HepG2 (cell line): ENCODE measurements around the gene UBASH3A. TPM values are rescaled to one million over a fixed set of nuclear protein-coding genes. Genes with fewer than 3 reads are reported as not detected.

Experiments
- ELF3 ChIP-seq: IDR thresholded peaks from 2 replicates; pipeline ENCODE4 v1.6.1; 2016; ENCODE audit warnings: missing genetic modification reagents, missing compliant biosample characterization
- KAT2B ChIP-seq: fragments of 150-350 bp; IDR thresholded peaks from 2 replicates; pipeline ENCODE4 v1.6.1; 2014; ENCODE audit warnings: low read depth, low read length, borderline replicate concordance
- MYNN ChIP-seq: sonication (generic); formaldehyde crosslinking; IDR thresholded peaks from 2 replicates; pipeline ENCODE4 v1.4.0; 2020; ENCODE audit warnings: mild to moderate bottlenecking, low read depth, missing genetic modification reagents
- NONO ChIP-seq, 2 experiments: fragments of 450-650 bp in 1 of 2; sonication (generic) in 1 of 2; formaldehyde crosslinking in 1 of 2; IDR thresholded peaks in 1 of 2; conservative IDR thresholded peaks in 1 of 2; 2 replicates each; pipeline versions ENCODE4 v1.6.1 to v1.8.0; 2017 to 2022; ENCODE audit warnings: mild to moderate bottlenecking in 1 of 2, missing genetic modification reagents in 1 of 2, moderate library complexity in 1 of 2
- POGZ ChIP-seq: sonication (generic); formaldehyde crosslinking; IDR thresholded peaks from 2 replicates; pipeline ENCODE4 v1.4.0; 2020; ENCODE audit warnings: mild to moderate bottlenecking, missing genetic modification reagents
- TBX2 ChIP-seq: sonication (generic); formaldehyde crosslinking; IDR thresholded peaks from 2 replicates; pipeline ENCODE4 v1.5.0; 2020; ENCODE audit warnings: missing genetic modification reagents, mild to moderate bottlenecking, borderline replicate concordance
- ZNF230 ChIP-seq: sonication (generic); formaldehyde crosslinking; IDR thresholded peaks from 2 replicates; pipeline ENCODE4 v1.4.0; 2020; ENCODE audit warnings: mild to moderate bottlenecking, missing genetic modification reagents
- ZNF333 ChIP-seq: sonication (generic); formaldehyde crosslinking; IDR thresholded peaks from 2 replicates; pipeline ENCODE4 v1.4.0; 2020; ENCODE audit warnings: mild to moderate bottlenecking, missing genetic modification reagents, borderline replicate concordance
- ZNF382 ChIP-seq: sonication (generic); formaldehyde crosslinking; IDR thresholded peaks from 2 replicates; pipeline ENCODE4 v1.5.0; 2020; ENCODE audit warnings: missing genetic modification reagents, mild to moderate bottlenecking, borderline replicate concordance
- ZNF557 ChIP-seq: sonication (generic); formaldehyde crosslinking; IDR thresholded peaks from 2 replicates; pipeline ENCODE4 v1.4.0; 2020; ENCODE audit warnings: missing genetic modification reagents
- ZNF567 ChIP-seq: sonication (generic); formaldehyde crosslinking; IDR thresholded peaks from 2 replicates; pipeline ENCODE4 v1.8.1; 2023; ENCODE audit warnings: mild to moderate bottlenecking, missing genetic modification reagents, borderline replicate concordance
- ZNF572 ChIP-seq: sonication (generic); formaldehyde crosslinking; IDR thresholded peaks from 2 replicates; pipeline ENCODE4 v1.5.1; 2020; ENCODE audit warnings: mild to moderate bottlenecking, missing genetic modification reagents
- ZNF788 ChIP-seq: sonication (generic); formaldehyde crosslinking; IDR thresholded peaks from 2 replicates; pipeline ENCODE4 v1.5.0; 2020; ENCODE audit warnings: mild to moderate bottlenecking, missing genetic modification reagents, borderline replicate concordance
- polyA plus RNA-seq, 8 experiments: library from polyadenylated mRNA; depleted of rRNA in 3 of 8; stranded (reverse) in 7 of 8; unstranded in 1 of 8; fragments of >200 nt; fragmentation: Illumina TruSeq in 4 of 8; extraction: Trizol in 4 of 8; gene quantifications; 2 replicates each; pipeline versions ENCODE4 v1.2.1 to v1.2.3, GENCODE V29; 2011 to 2016; ENCODE audit warnings: low read depth in 4 of 8, missing spikeins in 1 of 8, mixed read lengths in 1 of 8; ENCODE audit not compliant: insufficient read depth in 1 of 8
- total RNA-seq, 5 experiments: library from RNA; depleted of rRNA; stranded (reverse); fragments of >200 nt; fragmentation: Illumina TruSeq; extraction: Trizol; gene quantifications; 2 replicates each; pipeline ENCODE4 v1.2.3, GENCODE V29; 2016; ENCODE audit warnings: low read depth in 1 of 5
- TF ChIP-seq, protein P1 (sequence below): sonication (generic); formaldehyde crosslinking; conservative IDR thresholded peaks from 2 replicates; pipeline ENCODE4 v1.4.0; 2020; ENCODE audit warnings: missing genetic modification reagents
- TF ChIP-seq, protein P2 (sequence below): IDR thresholded peaks from 2 replicates; pipeline ENCODE4 v1.6.1; 2016; ENCODE audit warnings: mild to moderate bottlenecking
- TF ChIP-seq, protein P3 (sequence below): sonication (generic); formaldehyde crosslinking; IDR thresholded peaks from 2 replicates; pipeline ENCODE4 v1.4.0; 2020; ENCODE audit warnings: missing genetic modification reagents, borderline replicate concordance
- TF ChIP-seq, protein P4 (sequence below): sonication (generic); formaldehyde crosslinking; IDR thresholded peaks from 2 replicates; pipeline ENCODE4 v1.9.0; 2021; ENCODE audit warnings: missing genetic modification reagents, mild to moderate bottlenecking, borderline replicate concordance

The UBASH3A gene
- total and polyA plus RNA-seq, 2 of the 13 experiments (the other 11 are each of a cell fraction or from before 2014, with no cell fraction given) = not detected

DNA sequence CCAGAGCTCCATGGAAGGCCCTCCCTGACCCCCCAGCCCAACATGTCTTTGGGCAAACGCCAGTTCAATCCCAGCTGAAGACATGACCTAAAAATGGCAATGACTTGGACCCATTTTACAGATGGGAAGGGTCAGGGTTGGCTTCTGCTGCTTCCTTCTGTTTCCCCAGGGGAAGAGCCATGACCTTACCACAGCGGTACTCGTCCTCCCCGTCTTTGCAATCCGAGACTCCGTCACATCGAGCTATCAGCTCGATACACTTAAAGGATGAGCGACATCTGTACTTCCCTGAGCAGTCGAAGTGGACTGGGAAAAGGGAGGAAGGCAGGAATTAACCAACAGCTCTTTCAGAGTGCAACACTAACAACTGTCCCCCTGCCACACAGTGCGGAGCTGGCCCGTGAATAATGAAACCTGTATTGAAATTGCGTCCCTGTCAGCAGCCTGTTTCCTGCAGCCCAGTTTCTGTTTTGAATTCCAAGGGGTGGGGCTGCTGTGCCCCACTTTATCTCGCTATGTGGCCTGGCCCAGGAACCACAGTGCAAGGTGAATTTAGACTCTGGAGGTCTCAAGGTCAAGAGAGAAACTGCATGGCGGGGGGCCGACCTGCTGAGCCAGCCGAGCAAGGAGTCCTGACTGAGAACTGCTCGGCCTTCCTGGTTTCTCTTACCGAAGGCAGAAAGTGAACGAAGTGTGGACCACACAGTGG is 14.8 kb upstream of the UBASH3A start (continued):
- TF ChIP-seq, protein P1, sequence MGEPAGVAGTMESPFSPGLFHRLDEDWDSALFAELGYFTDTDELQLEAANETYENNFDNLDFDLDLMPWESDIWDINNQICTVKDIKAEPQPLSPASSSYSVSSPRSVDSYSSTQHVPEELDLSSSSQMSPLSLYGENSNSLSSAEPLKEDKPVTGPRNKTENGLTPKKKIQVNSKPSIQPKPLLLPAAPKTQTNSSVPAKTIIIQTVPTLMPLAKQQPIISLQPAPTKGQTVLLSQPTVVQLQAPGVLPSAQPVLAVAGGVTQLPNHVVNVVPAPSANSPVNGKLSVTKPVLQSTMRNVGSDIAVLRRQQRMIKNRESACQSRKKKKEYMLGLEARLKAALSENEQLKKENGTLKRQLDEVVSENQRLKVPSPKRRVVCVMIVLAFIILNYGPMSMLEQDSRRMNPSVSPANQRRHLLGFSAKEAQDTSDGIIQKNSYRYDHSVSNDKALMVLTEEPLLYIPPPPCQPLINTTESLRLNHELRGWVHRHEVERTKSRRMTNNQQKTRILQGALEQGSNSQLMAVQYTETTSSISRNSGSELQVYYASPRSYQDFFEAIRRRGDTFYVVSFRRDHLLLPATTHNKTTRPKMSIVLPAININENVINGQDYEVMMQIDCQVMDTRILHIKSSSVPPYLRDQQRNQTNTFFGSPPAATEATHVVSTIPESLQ (CRISPR knock-in tag) = no peak
- TF ChIP-seq NONO (IDR thresholded peaks at IDR 0.05) (no peak), NONO (CRISPR knock-in tag; conservative IDR thresholded peaks at IDR 0.05) (0 out of 2 replicates have a peak, but pooled peaks have one; percentile 21), ZNF557 (CRISPR knock-in tag) (no peak), TBX2 (CRISPR knock-in tag) (0 out of 2 replicates have a peak, but pooled peaks have one; percentile 14), ZNF567 (CRISPR knock-in tag) (0 out of 2 replicates have a peak, but pooled peaks have one; percentile 16), POGZ (no peak), ZNF572 (CRISPR knock-in tag) (0 out of 2 replicates have a peak, but pooled peaks have one; percentile 78), ELF3 (CRISPR knock-in tag) (no peak), ZNF230 (CRISPR knock-in tag) (no peak), KAT2B (no peak), ZNF788 (CRISPR knock-in tag) (peak; percentile 5; the same call in 1 of the 2 replicates), ZNF382 (no peak), MYNN (no peak), ZNF333 (CRISPR knock-in tag) (no peak)
- TF ChIP-seq, protein P2, sequence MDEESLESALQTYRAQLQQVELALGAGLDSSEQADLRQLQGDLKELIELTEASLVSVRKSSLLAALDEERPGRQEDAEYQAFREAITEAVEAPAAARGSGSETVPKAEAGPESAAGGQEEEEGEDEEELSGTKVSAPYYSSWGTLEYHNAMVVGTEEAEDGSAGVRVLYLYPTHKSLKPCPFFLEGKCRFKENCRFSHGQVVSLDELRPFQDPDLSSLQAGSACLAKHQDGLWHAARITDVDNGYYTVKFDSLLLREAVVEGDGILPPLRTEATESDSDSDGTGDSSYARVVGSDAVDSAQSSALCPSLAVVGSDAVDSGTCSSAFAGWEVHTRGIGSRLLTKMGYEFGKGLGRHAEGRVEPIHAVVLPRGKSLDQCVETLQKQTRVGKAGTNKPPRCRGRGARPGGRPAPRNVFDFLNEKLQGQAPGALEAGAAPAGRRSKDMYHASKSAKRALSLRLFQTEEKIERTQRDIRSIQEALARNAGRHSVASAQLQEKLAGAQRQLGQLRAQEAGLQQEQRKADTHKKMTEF (CRISPR knock-in tag) = 0 out of 2 replicates have a peak, but pooled peaks have one; percentile 29
- TF ChIP-seq, protein P3, sequence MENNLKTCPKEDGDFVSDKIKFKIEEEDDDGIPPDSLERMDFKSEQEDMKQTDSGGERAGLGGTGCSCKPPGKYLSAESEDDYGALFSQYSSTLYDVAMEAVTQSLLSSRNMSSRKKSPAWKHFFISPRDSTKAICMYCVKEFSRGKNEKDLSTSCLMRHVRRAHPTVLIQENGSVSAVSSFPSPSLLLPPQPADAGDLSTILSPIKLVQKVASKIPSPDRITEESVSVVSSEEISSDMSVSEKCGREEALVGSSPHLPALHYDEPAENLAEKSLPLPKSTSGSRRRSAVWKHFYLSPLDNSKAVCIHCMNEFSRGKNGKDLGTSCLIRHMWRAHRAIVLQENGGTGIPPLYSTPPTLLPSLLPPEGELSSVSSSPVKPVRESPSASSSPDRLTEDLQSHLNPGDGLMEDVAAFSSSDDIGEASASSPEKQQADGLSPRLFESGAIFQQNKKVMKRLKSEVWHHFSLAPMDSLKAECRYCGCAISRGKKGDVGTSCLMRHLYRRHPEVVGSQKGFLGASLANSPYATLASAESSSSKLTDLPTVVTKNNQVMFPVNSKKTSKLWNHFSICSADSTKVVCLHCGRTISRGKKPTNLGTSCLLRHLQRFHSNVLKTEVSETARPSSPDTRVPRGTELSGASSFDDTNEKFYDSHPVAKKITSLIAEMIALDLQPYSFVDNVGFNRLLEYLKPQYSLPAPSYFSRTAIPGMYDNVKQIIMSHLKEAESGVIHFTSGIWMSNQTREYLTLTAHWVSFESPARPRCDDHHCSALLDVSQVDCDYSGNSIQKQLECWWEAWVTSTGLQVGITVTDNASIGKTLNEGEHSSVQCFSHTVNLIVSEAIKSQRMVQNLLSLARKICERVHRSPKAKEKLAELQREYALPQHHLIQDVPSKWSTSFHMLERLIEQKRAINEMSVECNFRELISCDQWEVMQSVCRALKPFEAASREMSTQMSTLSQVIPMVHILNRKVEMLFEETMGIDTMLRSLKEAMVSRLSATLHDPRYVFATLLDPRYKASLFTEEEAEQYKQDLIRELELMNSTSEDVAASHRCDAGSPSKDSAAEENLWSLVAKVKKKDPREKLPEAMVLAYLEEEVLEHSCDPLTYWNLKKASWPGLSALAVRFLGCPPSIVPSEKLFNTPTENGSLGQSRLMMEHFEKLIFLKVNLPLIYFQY = no peak
- TF ChIP-seq, protein P4, sequence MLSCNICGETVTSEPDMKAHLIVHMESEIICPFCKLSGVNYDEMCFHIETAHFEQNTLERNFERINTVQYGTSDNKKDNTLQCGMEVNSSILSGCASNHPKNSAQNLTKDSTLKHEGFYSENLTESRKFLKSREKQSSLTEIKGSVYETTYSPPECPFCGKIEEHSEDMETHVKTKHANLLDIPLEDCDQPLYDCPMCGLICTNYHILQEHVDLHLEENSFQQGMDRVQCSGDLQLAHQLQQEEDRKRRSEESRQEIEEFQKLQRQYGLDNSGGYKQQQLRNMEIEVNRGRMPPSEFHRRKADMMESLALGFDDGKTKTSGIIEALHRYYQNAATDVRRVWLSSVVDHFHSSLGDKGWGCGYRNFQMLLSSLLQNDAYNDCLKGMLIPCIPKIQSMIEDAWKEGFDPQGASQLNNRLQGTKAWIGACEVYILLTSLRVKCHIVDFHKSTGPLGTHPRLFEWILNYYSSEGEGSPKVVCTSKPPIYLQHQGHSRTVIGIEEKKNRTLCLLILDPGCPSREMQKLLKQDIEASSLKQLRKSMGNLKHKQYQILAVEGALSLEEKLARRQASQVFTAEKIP = no peak
